GM13976 (cell line): ENCODE data around the gene ABTB2.

ENCODE experiments used
- DNase-seq: peaks from one replicate; pipeline ENCODE4 v3.0.0; 2012; ENCODE audit warnings: low spot score
- CTCF ChIP-seq: IDR thresholded peaks from 2 replicates; pipeline ENCODE4 v1.5.1; 2012; ENCODE audit warnings: borderline replicate concordance, mild to moderate bottlenecking; ENCODE audit not compliant: insufficient read depth; ENCODE audit errors: extremely low read depth, missing control alignments, control extremely low read depth
- in situ Hi-C: fragments of 300-500 bp; cut with MboI; formaldehyde crosslinking; loops from one replicate; pipeline ENCODE4 v1.12.0; 2022; ENCODE audit warnings: low sequenced_read_pairs, mixed read lengths, inconsistent platforms; ENCODE audit not compliant: unreplicated experiment

Gene ABTB2

DNA sequence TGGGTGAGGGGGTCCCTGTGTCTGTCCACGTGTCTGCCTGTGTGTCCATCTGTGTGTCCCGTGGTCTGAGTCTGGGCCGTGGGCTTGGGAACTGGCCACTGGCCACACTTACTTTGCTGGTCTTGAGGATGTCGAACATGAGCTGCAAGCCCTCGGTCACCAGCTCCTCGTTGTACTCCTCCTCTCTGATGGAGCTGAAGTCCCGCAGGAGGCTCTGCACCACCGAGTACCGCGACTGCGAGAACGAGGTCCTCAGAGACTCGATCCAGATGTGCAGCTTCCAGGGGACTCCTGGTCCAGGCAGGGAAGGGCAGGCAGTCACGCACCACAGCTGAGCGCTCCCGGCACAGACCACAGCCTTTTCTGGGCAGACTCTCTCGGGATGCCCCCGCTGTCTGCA lies 197.0 kb downstream of the ABTB2 start:
- in situ Hi-C loops, result loop anchor here (25.0 kb wide), 1 partner anchor 327 kb away; no protein-coding TSS in a partner anchor
- DNase-seq, result no peak
- no peak for TF ChIP-seq CTCF

DNA sequence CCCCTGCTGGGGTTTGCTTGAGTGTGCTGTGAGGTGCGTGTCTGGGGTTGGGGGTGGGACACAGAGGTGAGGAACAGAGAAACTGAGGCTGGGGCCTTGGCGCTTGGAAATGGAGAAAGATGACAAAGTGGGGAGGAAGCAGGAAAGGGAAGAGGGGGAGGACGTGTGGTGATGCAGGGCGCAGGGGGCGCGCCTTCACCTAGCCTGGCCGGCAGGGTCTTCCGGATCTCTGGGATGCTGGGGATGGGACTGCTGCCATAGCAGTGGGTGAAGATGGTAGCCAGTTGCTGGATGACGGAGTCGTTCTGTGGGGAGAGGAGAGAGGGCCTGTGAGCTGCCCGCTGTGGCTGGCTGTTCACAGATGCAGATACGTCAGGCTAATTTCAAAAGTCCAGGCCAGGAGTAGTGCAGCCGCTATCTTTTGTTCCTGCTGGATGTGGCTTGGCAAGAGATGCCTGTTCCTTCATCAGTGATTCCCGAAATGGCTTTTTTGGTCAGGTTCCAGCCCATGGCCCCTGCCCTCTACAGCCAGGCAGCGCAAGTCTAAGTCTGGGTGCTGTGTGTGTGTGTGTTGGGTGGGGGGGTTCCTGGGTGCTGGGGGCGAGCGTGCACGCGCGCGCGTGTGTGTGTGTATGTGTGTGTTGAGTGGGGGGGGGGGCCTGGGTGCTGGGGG lies 197.6 kb downstream of the ABTB2 start:
- in situ Hi-C loops, result loop anchor here (25.0 kb wide), 1 partner anchor 327 kb away; no protein-coding TSS in a partner anchor
- DNase-seq, result no peak
- no peak for TF ChIP-seq CTCF

- no peak for TF ChIP-seq CTCF
- DNase-seq, result no peak
- in situ Hi-C loops, result loop anchor here (10.0 to 25.0 kb wide), 2 partner anchors 154 to 329 kb away; no protein-coding TSS in a partner anchor
These were observed 199.1 kb downstream of the ABTB2 start for GRCh38 chr11:34158661-34159060.

GRCh38 chr11:34157163-34157562 lies 200.6 kb downstream of the ABTB2 start:
- in situ Hi-C loops, result loop anchor here (10.0 to 25.0 kb wide), 2 partner anchors 152 to 330 kb away; no protein-coding TSS in a partner anchor
- TF ChIP-seq CTCF, result no peak
- no peak for DNase-seq

GRCh38 chr11:34155757-34156062 lies 202.1 kb downstream of the ABTB2 start:
- in situ Hi-C loops, result loop anchor here (10.0 to 25.0 kb wide), 2 partner anchors 151 to 332 kb away; no protein-coding TSS in a partner anchor
- no peak for TF ChIP-seq CTCF
- no peak for DNase-seq

DNA sequence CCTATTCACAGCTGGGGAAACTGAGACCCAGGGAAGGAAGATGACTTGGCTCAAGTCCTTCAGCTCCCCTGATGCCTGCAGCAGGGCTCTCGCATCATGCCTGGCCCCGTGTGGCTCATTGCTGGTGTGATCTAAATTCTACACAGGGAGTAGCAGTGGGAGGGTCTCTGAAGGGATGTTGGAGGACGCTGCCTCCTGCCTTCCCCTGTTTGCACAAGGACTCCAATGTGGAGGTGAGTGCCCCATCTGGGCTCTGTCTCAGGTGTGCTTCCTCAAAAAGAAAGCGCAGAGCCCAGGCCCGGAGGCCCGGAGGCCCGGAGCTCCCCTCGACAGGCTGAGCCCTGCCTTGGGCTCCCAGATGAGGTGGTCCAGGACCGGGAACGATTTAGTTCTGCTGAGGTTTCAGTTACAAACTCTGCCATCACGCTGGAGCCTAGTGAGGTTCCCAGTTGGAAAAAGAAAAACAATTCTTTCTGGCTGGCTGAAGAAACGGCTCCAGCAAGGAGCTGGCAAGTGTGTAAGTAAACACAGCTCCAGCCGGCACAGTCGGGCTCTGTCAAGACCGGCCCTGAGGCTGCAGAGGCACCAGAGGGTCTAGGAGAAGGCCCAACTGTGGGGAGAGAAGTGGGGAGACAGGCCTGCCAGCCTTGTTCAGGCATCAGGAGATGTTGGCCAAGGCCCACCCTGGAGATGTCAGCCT lies 202.6 kb downstream of the ABTB2 start:
- no peak for TF ChIP-seq CTCF
- in situ Hi-C loops, result loop anchor here (10.0 to 25.0 kb wide), 2 partner anchors 150 to 332 kb away; no protein-coding TSS in a partner anchor

More for the DNA sequence above, 202.6 kb downstream of the ABTB2 start:
- DNase-seq, result no peak
